Measurements from ENCODE around the gene LAMA3. TPM values are rescaled to one million over a fixed set of nuclear protein-coding genes. Genes with fewer than 3 reads are reported as not detected.

LAMA3 gene
- total RNA-seq, 4 donors from 2014 or later: 14.9 to 81.4 (median 69.3) TPM

DNA sequence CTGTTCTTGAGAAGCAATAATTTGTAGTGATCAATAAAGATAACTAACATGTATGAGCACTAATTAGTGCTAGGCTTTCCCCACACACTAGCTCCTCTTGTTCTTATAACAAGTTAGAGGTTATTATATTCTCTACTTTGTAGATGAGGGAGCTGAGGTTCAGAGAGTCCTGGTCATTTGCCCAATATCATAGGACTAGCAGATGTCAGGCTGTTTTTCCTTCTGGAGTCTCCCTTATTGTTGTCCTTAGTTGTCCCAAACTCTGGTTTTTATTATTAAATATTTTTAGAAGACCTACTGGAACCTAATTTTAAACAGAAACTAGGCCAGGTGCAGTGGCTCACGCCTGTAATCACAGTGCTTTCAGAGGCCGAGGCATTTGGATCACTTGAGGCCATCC is 308.8 kb downstream of the LAMA3 start:
- no peaks in the 10 kb centered on the region for H3K9me3 ChIP-seq
- TF ChIP-seq, protein P1, sequence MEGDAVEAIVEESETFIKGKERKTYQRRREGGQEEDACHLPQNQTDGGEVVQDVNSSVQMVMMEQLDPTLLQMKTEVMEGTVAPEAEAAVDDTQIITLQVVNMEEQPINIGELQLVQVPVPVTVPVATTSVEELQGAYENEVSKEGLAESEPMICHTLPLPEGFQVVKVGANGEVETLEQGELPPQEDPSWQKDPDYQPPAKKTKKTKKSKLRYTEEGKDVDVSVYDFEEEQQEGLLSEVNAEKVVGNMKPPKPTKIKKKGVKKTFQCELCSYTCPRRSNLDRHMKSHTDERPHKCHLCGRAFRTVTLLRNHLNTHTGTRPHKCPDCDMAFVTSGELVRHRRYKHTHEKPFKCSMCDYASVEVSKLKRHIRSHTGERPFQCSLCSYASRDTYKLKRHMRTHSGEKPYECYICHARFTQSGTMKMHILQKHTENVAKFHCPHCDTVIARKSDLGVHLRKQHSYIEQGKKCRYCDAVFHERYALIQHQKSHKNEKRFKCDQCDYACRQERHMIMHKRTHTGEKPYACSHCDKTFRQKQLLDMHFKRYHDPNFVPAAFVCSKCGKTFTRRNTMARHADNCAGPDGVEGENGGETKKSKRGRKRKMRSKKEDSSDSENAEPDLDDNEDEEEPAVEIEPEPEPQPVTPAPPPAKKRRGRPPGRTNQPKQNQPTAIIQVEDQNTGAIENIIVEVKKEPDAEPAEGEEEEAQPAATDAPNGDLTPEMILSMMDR (IDR thresholded peaks at IDR 0.05): no peak
- no peak for TF ChIP-seq POLR2A (IDR thresholded peaks at IDR 0.05)
- H3K36me3 ChIP-seq: no peaks in the 10 kb centered on the region
- no peak overlapping the region for H3K4me3 ChIP-seq
- no peaks in the 10 kb centered on the region for H3K27me3 ChIP-seq
- no peak overlapping the region for H3K27ac ChIP-seq
- DNase-seq: no peak
- H3K4me1 ChIP-seq: no peaks in the 10 kb centered on the region

- no peak for TF ChIP-seq POLR2A (IDR thresholded peaks at IDR 0.05)
- TF ChIP-seq, protein P1 (IDR thresholded peaks at IDR 0.05): no peak
Observed at GRCh38 chr18:23998820-23999219, 309.6 kb downstream of the LAMA3 start.

GRCh38 chr18:24000613-24001490 is 311.6 kb downstream of the LAMA3 start:
- no peak for DNase-seq
- no peak for TF ChIP-seq POLR2A (IDR thresholded peaks at IDR 0.05)
- TF ChIP-seq, protein P1 (IDR thresholded peaks at IDR 0.05): no peak
- H3K4me1 ChIP-seq: peaks cover 0 to 3% (median 0%) of the 10 kb centered on the region in 4 donors
- H3K9me3 ChIP-seq: no peaks in the 10 kb centered on the region
- H3K4me3 ChIP-seq: no peak overlapping the region
- peak overlapping the region; percentile 15 to 64 (median 48) for H3K27ac ChIP-seq
- no peaks in the 10 kb centered on the region for H3K27me3 ChIP-seq
- H3K36me3 ChIP-seq: no peaks in the 10 kb centered on the region

More at GRCh38 chr18:23998820-23999219, 309.6 kb downstream of the LAMA3 start:
- no peak for DNase-seq
- H3K9me3 ChIP-seq: no peaks in the 10 kb centered on the region
- H3K27ac ChIP-seq: peak overlapping the region; percentile 15 to 36 (median 28)
- H3K27me3 ChIP-seq: no peaks in the 10 kb centered on the region
- no peaks in the 10 kb centered on the region for H3K36me3 ChIP-seq
- H3K4me1 ChIP-seq: peaks cover 0 to 2% (median 0%) of the 10 kb centered on the region in 4 donors
- H3K4me3 ChIP-seq: no peak overlapping the region

GRCh38 chr18:24002479-24002878 is 313.2 kb downstream of the LAMA3 start:
- H3K27ac ChIP-seq: peak overlapping the region in 2 of 4 donors; percentile 25 to 35
- TF ChIP-seq POLR2A (IDR thresholded peaks at IDR 0.05): no peak
- TF ChIP-seq, protein P1 (IDR thresholded peaks at IDR 0.05): no peak
- H3K36me3 ChIP-seq: no peaks in the 10 kb centered on the region
- no peaks in the 10 kb centered on the region for H3K9me3 ChIP-seq
- H3K27me3 ChIP-seq: no peaks in the 10 kb centered on the region
- peaks cover 0 to 3% (median 0%) of the 10 kb centered on the region in 4 donors for H3K4me1 ChIP-seq
- no peak for DNase-seq
- H3K4me3 ChIP-seq: no peak overlapping the region

DNA sequence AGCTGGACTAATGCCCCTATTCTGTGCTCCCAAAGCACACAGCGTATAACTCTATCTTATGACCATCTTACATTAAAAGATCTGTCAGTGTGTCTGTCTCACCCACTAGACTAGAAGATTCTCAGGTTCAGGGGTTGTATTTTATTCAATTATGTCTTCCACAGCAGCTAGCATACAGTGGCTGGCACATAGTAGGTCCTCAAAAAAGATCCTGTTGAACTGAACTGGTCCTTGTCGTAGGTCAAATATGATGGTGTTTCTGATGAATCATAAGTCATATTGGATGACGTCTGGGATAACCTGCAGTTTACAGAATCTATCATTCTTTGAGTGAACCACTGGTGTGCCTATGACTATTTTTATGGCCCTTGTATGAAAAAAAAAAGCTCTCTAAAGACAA is 314.0 kb downstream of the LAMA3 start:
- no peak for DNase-seq
- no peaks in the 10 kb centered on the region for H3K27me3 ChIP-seq
- no peak overlapping the region for H3K4me3 ChIP-seq
- TF ChIP-seq, protein P1 (IDR thresholded peaks at IDR 0.05): no peak
- no peak for TF ChIP-seq POLR2A (IDR thresholded peaks at IDR 0.05)
- no peaks in the 10 kb centered on the region for H3K9me3 ChIP-seq
- H3K27ac ChIP-seq: peak overlapping the region in 1 of 4 donors; percentile 27
- peaks cover 0 to 3% (median 0%) of the 10 kb centered on the region in 4 donors for H3K4me1 ChIP-seq
- no peaks in the 10 kb centered on the region for H3K36me3 ChIP-seq

Measured in Peyer's patch (tissue), 4 donors.